ENCODE measurements around the gene RAPGEF1. TPM values are rescaled to one million over a fixed set of nuclear protein-coding genes. Genes with fewer than 3 reads are reported as not detected.

Gene RAPGEF1
- polyA plus RNA-seq, 2 of the 4 experiments (the other 2 are of a cell fraction) = 21.6 to 27.7 TPM

- no peak for TF ChIP-seq HMGXB4 (CRISPR knock-in tag; IDR thresholded peaks at IDR 0.05; ENCODE audit: borderline replicate concordance)
Measured at GRCh38 chr9:131580358-131580757, 159.5 kb downstream of the RAPGEF1 start (continued).

- Histone ChIP-seq H3K4me2 (no peak overlapping the region), H3K27ac (no peak overlapping the region), H3K9me3 (no peaks in the 10 kb centered on the region), H3K4me3 (no peak overlapping the region), H3K4me1 (no peaks in the 10 kb centered on the region)
- ChIA-PET POLR2A (no interaction called here), CTCF (interaction anchor here (0.6 to 2.1 kb wide), 8 partner anchors 11 to 230 kb away, joined by 3 to 7 read pairs (median 4); partner anchors contain the start of gene RAPGEF1)
- DNase-seq (ENCODE audit: low read depth in 1 of 2, low spot score in 1 of 2) = no peak
- no peak for FAIRE-seq
- TF ChIP-seq POLR2A (IDR thresholded peaks at IDR 0.05; ENCODE audit: low read length) (no peak), ZC3H11A (IDR thresholded peaks at IDR 0.05) (no peak), CTCF (IDR thresholded peaks at IDR 0.05) (no peak), MAFK (IDR thresholded peaks at IDR 0.05; ENCODE audit: partially characterized antibody) (no peak), EHMT2 (IDR thresholded peaks at IDR 0.05; ENCODE audit: low read depth) (no peak), TFCP2L1 (CRISPR knock-in tag; IDR thresholded peaks at IDR 0.05) (no peak), PBX3 (IDR thresholded peaks at IDR 0.05) (no peak), JUN (IDR thresholded peaks at IDR 0.05) (no peak), NFE2L2 (conservative IDR thresholded peaks at IDR 0.05; ENCODE audit: low read length) (no peak), EHF (CRISPR knock-in tag; IDR thresholded peaks at IDR 0.05) (no peak), HEYL (CRISPR knock-in tag; IDR thresholded peaks at IDR 0.05) (no peak)
- no peak for ATAC-seq
- 91% methylated on average over 5 of the region's 8 CpGs for WGBS (ENCODE audit: missing lambda C conversion rate)
Measured at GRCh38 chr9:131579789-131580211, 160.1 kb downstream of the RAPGEF1 start.

- POLR2A ChIA-PET = no interaction called here
- 93% methylated on average over 26 of the region's 26 CpGs for WGBS (ENCODE audit: missing lambda C conversion rate)
- TF ChIP-seq HOXB5 (CRISPR knock-in tag; IDR thresholded peaks at IDR 0.05) = no peak
- no peak for TF ChIP-seq RARB (CRISPR knock-in tag; IDR thresholded peaks at IDR 0.05)
- TF ChIP-seq FOSB (CRISPR knock-in tag; IDR thresholded peaks at IDR 0.05) = no peak
- TF ChIP-seq E2F6 (IDR thresholded peaks at IDR 0.05; ENCODE audit: borderline replicate concordance, low read depth) = no peak
- no peak for TF ChIP-seq ATOH8 (CRISPR knock-in tag; IDR thresholded peaks at IDR 0.05; ENCODE audit: low read depth)
- no peak for TF ChIP-seq EHMT2 (IDR thresholded peaks at IDR 0.05; ENCODE audit: low read depth)
- TF ChIP-seq FOSL2 (IDR thresholded peaks at IDR 0.05) = no peak
- no peak for TF ChIP-seq FOSL2 (CRISPR knock-in tag; IDR thresholded peaks at IDR 0.05)
- no peak for TF ChIP-seq JUNB (IDR thresholded peaks at IDR 0.05)
- no peak for TF ChIP-seq NFE2L2 (conservative IDR thresholded peaks at IDR 0.05; ENCODE audit: low read length)
- TF ChIP-seq ZFP36 (IDR thresholded peaks at IDR 0.05; ENCODE audit: borderline replicate concordance, partially characterized antibody) = no peak
- TF ChIP-seq ZC3H11A (IDR thresholded peaks at IDR 0.05) = no peak
- no peak for TF ChIP-seq RNF2 (IDR thresholded peaks at IDR 0.05; ENCODE audit: borderline replicate concordance, low read depth)
- CTCF ChIA-PET = interaction anchor here (0.8 to 1.8 kb wide), 7 partner anchors 11 to 160 kb away, joined by 3 to 7 read pairs (median 4); no protein-coding TSS in a partner anchor
- Histone ChIP-seq H3K4me1 (no peaks in the 10 kb centered on the region), H3K4me3 (no peak overlapping the region), H3K27ac (no peak overlapping the region), H3K9me3 (no peaks in the 10 kb centered on the region), H3K4me2 (no peak overlapping the region)
- DNase-seq (ENCODE audit: low read depth in 1 of 2, low spot score in 1 of 2) (no peak), ATAC-seq (no peak), FAIRE-seq (no peak)
Measured at GRCh38 chr9:131578731-131579504, 161.0 kb downstream of the RAPGEF1 start.
